Testis (tissue), 2 donors: ENCODE data around the gene DYNLT5.

Experiments
- POLR2A ChIP-seq: fragments of 450-650 bp; IDR thresholded peaks from one replicate; pipeline ENCODE4 v1.6.1; 2017; ENCODE audit warnings: antibody characterized with exemption, mild to moderate bottlenecking, moderate library complexity
- TF ChIP-seq, protein P1 (sequence below), 3 experiments: fragments of 450-650 bp in 2 of 3; fragments of 200-600 bp in 1 of 3; sonication (generic) in 1 of 3; IDR thresholded peaks; one replicate each; pipeline ENCODE4 v1.5.1; 2016 to 2019; ENCODE audit warnings: antibody characterized with exemption in 3 of 3, mild to moderate bottlenecking in 2 of 3, moderate library complexity in 1 of 3

- TF ChIP-seq, protein P1, sequence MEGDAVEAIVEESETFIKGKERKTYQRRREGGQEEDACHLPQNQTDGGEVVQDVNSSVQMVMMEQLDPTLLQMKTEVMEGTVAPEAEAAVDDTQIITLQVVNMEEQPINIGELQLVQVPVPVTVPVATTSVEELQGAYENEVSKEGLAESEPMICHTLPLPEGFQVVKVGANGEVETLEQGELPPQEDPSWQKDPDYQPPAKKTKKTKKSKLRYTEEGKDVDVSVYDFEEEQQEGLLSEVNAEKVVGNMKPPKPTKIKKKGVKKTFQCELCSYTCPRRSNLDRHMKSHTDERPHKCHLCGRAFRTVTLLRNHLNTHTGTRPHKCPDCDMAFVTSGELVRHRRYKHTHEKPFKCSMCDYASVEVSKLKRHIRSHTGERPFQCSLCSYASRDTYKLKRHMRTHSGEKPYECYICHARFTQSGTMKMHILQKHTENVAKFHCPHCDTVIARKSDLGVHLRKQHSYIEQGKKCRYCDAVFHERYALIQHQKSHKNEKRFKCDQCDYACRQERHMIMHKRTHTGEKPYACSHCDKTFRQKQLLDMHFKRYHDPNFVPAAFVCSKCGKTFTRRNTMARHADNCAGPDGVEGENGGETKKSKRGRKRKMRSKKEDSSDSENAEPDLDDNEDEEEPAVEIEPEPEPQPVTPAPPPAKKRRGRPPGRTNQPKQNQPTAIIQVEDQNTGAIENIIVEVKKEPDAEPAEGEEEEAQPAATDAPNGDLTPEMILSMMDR (IDR thresholded peaks at IDR 0.05) = no peak
- no peak for TF ChIP-seq POLR2A
These were observed 18.0 kb downstream of the DYNLT5 start for GRCh38 chr1:66770240-66770639.
